ENCODE results near the gene MGMT. TPM values are rescaled to one million over a fixed set of nuclear protein-coding genes. Genes with fewer than 3 reads are reported as not detected.

The MGMT gene
- total and polyA plus RNA-seq, 2 donors (not counting 3 experiments of a cell fraction or from before 2014, with no cell fraction given): 15.0 to 15.2 TPM

- POLR2A ChIA-PET: no interaction called here
- dilution Hi-C loops (cut with MboI; ENCODE audit: extremely low pct_ligation_motif_present, low sequenced_read_pairs): no loop called here
Observed at GRCh38 chr10:129621693-129622092, 154.7 kb downstream of the MGMT start.

GRCh38 chr10:129622291-129622690 lies 155.2 kb downstream of the MGMT start:
- H3K79me2 ChIP-seq (ENCODE audit: control insufficient read depth, insufficient read depth, low read length): no peaks in the 10 kb centered on the region
- CTCF ChIA-PET: no interaction called here

More at GRCh38 chr10:129621693-129622092, 154.7 kb downstream of the MGMT start:
- H2AFZ ChIP-seq (ENCODE audit: low read depth, low read length): no peak overlapping the region
- H3K9me3 ChIP-seq (replicated peaks; ENCODE audit: control insufficient read depth, insufficient read depth, low read length): no peaks in the 10 kb centered on the region
- no peaks in the 10 kb centered on the region for H3K4me1 ChIP-seq (ENCODE audit: control insufficient read depth, extremely low read depth, insufficient read depth, low read length)
- no peaks in the 10 kb centered on the region for H3K9me1 ChIP-seq (replicated peaks; ENCODE audit: control insufficient read depth, extremely low read depth, insufficient read depth, low read length)
- H3K27ac ChIP-seq (ENCODE audit: insufficient read depth, low read depth, low read length): no peak overlapping the region
- no peak overlapping the region for H3K9ac ChIP-seq (replicated peaks; ENCODE audit: extremely low read depth, insufficient read depth, low read length)
- no peaks in the 10 kb centered on the region for H3K79me2 ChIP-seq (ENCODE audit: control insufficient read depth, insufficient read depth, low read length)
- intact Hi-C loops (cut with micrococcal nuclease): no loop called here
- no peak overlapping the region for H3K4me2 ChIP-seq (ENCODE audit: insufficient read depth, low read length)
- FAIRE-seq (no peak), DNase-seq (ENCODE audit: low read depth, low spot score) (no peak)
- no peaks in the 10 kb centered on the region for H4K20me1 ChIP-seq (replicated peaks; ENCODE audit: control insufficient read depth, extremely low read depth, insufficient read depth, low read length)
- no TSS peak for BruUV-seq (replicated peaks)
- H3K36me3 ChIP-seq (ENCODE audit: control insufficient read depth in 2 of 2, extremely low read depth in 1 of 2, insufficient read depth in 2 of 2, low read length in 2 of 2): no peaks in the 10 kb centered on the region
- CTCF ChIA-PET: no interaction called here
- no peaks in the 10 kb centered on the region for H3K27me3 ChIP-seq (ENCODE audit: control insufficient read depth in 2 of 2, insufficient read depth in 2 of 2, low read length in 2 of 2)
- no peak overlapping the region for H3K4me3 ChIP-seq (replicated peaks in 1 of 3; ENCODE audit: insufficient read depth in 1 of 3, low read depth in 1 of 3, low read length in 3 of 3)
- TF ChIP-seq JUN (IDR thresholded peaks at IDR 0.05; ENCODE audit: borderline replicate concordance, insufficient read depth, insufficient read length, low read depth): peak; percentile 33
- TF ChIP-seq EZH2 (IDR thresholded peaks at IDR 0.05; ENCODE audit: borderline replicate concordance, low read depth, low read length, severe bottlenecking): no peak

More at GRCh38 chr10:129622291-129622690, 155.2 kb downstream of the MGMT start:
- no peaks in the 10 kb centered on the region for H3K9me1 ChIP-seq (replicated peaks; ENCODE audit: control insufficient read depth, extremely low read depth, insufficient read depth, low read length)
- intact Hi-C loops (cut with micrococcal nuclease): no loop called here
- peaks cover under 1% of the 10 kb centered on the region for H3K4me1 ChIP-seq (ENCODE audit: control insufficient read depth, extremely low read depth, insufficient read depth, low read length)
- H2AFZ ChIP-seq (ENCODE audit: low read depth, low read length): no peak overlapping the region
- dilution Hi-C loops (cut with MboI; ENCODE audit: extremely low pct_ligation_motif_present, low sequenced_read_pairs): no loop called here
- H3K4me3 ChIP-seq (replicated peaks in 1 of 3; ENCODE audit: insufficient read depth in 1 of 3, low read depth in 1 of 3, low read length in 3 of 3): no peak overlapping the region
- no peak overlapping the region for H3K9ac ChIP-seq (replicated peaks; ENCODE audit: extremely low read depth, insufficient read depth, low read length)
- H3K27ac ChIP-seq (ENCODE audit: insufficient read depth, low read depth, low read length): no peak overlapping the region
- H3K36me3 ChIP-seq (ENCODE audit: control insufficient read depth in 2 of 2, extremely low read depth in 1 of 2, insufficient read depth in 2 of 2, low read length in 2 of 2): no peaks in the 10 kb centered on the region
- no peaks in the 10 kb centered on the region for H3K27me3 ChIP-seq (ENCODE audit: control insufficient read depth in 2 of 2, insufficient read depth in 2 of 2, low read length in 2 of 2)
- BruUV-seq (replicated peaks): no TSS peak
- H4K20me1 ChIP-seq (replicated peaks; ENCODE audit: control insufficient read depth, extremely low read depth, insufficient read depth, low read length): no peaks in the 10 kb centered on the region
- no peaks in the 10 kb centered on the region for H3K9me3 ChIP-seq (replicated peaks; ENCODE audit: control insufficient read depth, insufficient read depth, low read length)
- no peak for DNase-seq (ENCODE audit: low read depth, low spot score)
- no peak for FAIRE-seq
- POLR2A ChIA-PET: no interaction called here
- TF ChIP-seq EZH2 (IDR thresholded peaks at IDR 0.05; ENCODE audit: borderline replicate concordance, low read depth, low read length, severe bottlenecking): no peak
- TF ChIP-seq JUN (IDR thresholded peaks at IDR 0.05; ENCODE audit: borderline replicate concordance, insufficient read depth, insufficient read length, low read depth): no peak
- TF ChIP-seq CTCF (IDR thresholded peaks at IDR 0.05; ENCODE audit: extremely low read depth in 1 of 2, insufficient read depth in 1 of 2, low read depth in 1 of 2, low read length in 2 of 2): no peak
- no peak for TF ChIP-seq FOS (IDR thresholded peaks at IDR 0.05; ENCODE audit: borderline replicate concordance, insufficient read depth, low read length)
- TF ChIP-seq GATA2 (IDR thresholded peaks at IDR 0.05; ENCODE audit: insufficient read depth, insufficient read length, low read depth, low read length): no peak
- no peak for TF ChIP-seq POLR2AphosphoS5 (IDR thresholded peaks at IDR 0.05; ENCODE audit: insufficient read depth, low read depth, low read length)
- no peak for TF ChIP-seq MAX (IDR thresholded peaks at IDR 0.05; ENCODE audit: insufficient read depth, insufficient read length)
- TF ChIP-seq POLR2A (IDR thresholded peaks at IDR 0.05; ENCODE audit: low read depth, low read length): no peak
- no peak overlapping the region for H3K4me2 ChIP-seq (ENCODE audit: insufficient read depth, low read length)
